ENCODE measurements around the gene IL4I1.

GRCh38 chr19:49920624-49921363, 24.1 kb upstream of the IL4I1 start:
- TF ChIP-seq USF1 (IDR thresholded peaks at IDR 0.05; ENCODE audit: borderline replicate concordance, low read depth) (no peak), USF2 (IDR thresholded peaks at IDR 0.05; ENCODE audit: borderline replicate concordance, low read depth, low read length) (no peak), EP300 (IDR thresholded peaks at IDR 0.05; ENCODE audit: borderline replicate concordance in 1 of 2, low read depth in 1 of 2, low read length in 1 of 2) (no peak), FOXM1 (IDR thresholded peaks at IDR 0.05; ENCODE audit: low read depth) (no peak), ZBTB33 (IDR thresholded peaks at IDR 0.05; ENCODE audit: borderline replicate concordance, low read depth) (no peak), RFX5 (IDR thresholded peaks at IDR 0.05; ENCODE audit: low read length) (no peak), GABPA (IDR thresholded peaks at IDR 0.05; ENCODE audit: low read depth) (no peak), SIN3A (IDR thresholded peaks at IDR 0.05; ENCODE audit: borderline replicate concordance, low read depth, low read length) (no peak), SMC3 (IDR thresholded peaks at IDR 0.05; ENCODE audit: low read depth, low read length) (no peak), TCF12 (IDR thresholded peaks at IDR 0.05) (no peak), POLR2AphosphoS5 (IDR thresholded peaks at IDR 0.05; ENCODE audit: low read depth, low read length) (no peak)
- TF ChIP-seq, protein P1, sequence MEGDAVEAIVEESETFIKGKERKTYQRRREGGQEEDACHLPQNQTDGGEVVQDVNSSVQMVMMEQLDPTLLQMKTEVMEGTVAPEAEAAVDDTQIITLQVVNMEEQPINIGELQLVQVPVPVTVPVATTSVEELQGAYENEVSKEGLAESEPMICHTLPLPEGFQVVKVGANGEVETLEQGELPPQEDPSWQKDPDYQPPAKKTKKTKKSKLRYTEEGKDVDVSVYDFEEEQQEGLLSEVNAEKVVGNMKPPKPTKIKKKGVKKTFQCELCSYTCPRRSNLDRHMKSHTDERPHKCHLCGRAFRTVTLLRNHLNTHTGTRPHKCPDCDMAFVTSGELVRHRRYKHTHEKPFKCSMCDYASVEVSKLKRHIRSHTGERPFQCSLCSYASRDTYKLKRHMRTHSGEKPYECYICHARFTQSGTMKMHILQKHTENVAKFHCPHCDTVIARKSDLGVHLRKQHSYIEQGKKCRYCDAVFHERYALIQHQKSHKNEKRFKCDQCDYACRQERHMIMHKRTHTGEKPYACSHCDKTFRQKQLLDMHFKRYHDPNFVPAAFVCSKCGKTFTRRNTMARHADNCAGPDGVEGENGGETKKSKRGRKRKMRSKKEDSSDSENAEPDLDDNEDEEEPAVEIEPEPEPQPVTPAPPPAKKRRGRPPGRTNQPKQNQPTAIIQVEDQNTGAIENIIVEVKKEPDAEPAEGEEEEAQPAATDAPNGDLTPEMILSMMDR (IDR thresholded peaks at IDR 0.05), result no peak
